Stomach (tissue), 4 donors: ENCODE results near the gene USP32.

Experiments
- CTCF ChIP-seq, 7 experiments: fragments of 450-650 bp in 4 of 7; fragments of 200-600 bp in 3 of 7; sonication (generic) in 3 of 7; IDR thresholded peaks; one replicate each; pipeline ENCODE4 v1.5.1; 2016 to 2019; ENCODE audit warnings: antibody characterized with exemption in 7 of 7, control low read depth in 2 of 7, mild to moderate bottlenecking in 1 of 7
- EP300 ChIP-seq: sonication (generic); formaldehyde crosslinking; IDR thresholded peaks from one replicate; pipeline ENCODE4 v1.6.1; 2017; ENCODE audit warnings: antibody characterized with exemption
- POLR2A ChIP-seq, 4 donors: fragments of 450-650 bp; IDR thresholded peaks; one replicate each; pipeline ENCODE4 v1.6.1; 2016; ENCODE audit warnings: antibody characterized with exemption in 4 of 4, control low read depth in 2 of 4, mild to moderate bottlenecking in 1 of 4, moderate library complexity in 1 of 4

DNA sequence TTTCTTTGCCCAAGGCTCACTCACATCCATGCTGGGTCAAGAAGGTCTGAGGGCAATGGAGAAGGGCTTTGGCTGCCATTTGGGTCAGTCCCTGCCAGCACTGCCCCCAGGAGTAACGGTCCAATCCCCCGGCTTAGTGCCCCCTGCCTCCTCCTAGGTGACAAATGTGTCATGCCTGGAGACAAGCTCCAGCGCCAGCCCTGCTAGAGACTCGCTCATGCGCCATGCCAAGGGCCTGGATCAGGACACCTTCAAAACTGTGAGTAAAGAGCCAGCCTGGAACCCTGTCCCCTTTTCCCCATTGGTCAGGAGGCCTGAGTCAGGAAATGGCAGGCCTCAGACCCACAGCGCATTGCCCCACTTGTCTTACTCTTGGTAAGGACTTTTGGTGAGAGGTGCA lies 33.7 kb upstream of the USP32 start:
- TF ChIP-seq CTCF (IDR thresholded peaks at IDR 0.05) (no peak), POLR2A (IDR thresholded peaks at IDR 0.05) (no peak), EP300 (no peak)
